GM19372 (cell line): ENCODE results near the gene SEC23B.
"Not testable (repeated sequence)": the region's sequence is repeated elsewhere in the genome, so short reads cannot be mapped to it uniquely, and the experiment has no call there.

Source experiments
- ATAC-seq: cut with Tn5 transposase; IDR thresholded peaks from one replicate; pipeline ENCODE4 v1.9.1; 2021; ENCODE audit warnings: mild to moderate bottlenecking, low read depth, moderate library complexity; ENCODE audit not compliant: unreplicated experiment

SEC23B gene

DNA sequence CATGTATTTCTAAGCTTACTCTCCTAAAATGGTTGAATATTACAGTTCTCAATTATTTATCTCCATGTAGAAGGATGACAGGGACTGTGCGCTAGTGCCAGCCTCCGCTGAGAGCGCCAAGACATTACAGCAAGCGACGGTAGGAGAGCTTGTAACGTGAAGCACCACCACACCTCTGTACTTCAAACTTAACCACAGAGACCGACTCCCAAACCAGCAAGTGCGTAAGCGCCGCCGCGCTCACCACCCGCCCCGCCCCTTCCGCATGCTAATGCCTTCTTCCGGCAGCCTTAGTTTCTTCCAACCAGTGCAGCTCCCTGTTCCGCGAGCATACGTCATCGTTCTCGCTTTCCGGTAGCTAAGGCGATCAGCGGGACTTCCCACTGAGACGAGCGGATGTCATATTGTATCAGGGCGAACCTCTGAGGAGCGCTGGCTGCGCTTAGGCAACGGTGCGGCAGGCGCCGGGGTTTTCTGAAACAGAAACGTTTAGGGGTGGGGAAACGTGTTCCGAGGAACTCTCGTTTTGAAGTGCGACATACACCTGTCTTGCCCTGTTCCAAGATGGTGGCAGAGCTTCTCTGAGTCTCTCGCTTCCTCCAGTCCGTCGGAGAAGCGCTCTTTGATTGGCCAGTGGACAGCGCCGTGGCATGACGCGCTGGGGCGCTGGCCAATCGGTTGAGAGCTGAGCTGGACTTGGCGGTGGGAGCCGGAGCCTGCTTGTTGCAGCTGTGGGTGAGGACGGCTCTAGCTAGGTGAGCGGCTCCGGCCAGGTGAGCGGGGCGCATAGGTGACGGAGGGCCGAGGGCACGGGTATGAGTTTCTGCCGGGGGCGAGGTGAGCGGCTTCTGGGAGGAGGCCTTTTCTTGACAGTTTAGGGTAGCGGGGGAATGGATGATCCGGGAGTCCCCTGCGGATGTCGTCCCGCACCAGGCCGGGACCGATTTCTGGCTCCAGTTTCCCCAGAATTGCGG is at the start of gene SEC23B:
Gene SEC23B (plus strand): TSS at position 723 of the 974 bp plus-strand sequence. CDS start 2,896 bp downstream, outside the sequence.
- peak; percentile 94 for ATAC-seq

DNA sequence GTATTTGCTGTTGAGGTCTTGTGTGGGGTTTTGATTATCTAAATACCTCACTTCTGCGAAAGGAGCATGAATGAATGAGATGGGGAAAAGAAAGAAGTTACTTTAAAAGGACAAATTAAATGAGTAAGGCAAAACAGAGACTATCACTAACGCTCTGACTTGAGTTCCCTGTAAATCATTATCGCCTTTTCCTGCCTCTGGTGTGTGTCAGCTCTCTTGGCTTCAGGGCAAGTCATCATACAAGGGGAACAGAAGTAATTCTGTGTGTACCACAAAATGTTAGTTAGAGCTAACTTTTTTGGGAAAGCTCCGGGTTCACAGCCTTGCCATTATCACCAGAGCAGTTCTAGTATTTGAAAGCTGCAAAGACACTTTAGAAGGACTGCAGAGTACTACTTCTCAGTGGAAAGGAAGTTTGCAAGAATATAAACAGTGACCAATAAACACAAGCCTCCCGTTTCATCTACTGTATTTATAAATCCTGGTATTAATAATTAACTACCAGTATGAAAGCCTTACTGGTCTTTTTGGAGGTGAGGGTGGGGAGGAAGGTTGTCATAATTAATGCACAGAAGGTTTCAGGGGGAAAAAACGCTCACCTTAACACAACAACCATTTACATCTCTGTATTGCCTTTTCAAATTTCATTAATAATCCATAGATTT is 42.1 kb upstream of the SEC23B start:
- ATAC-seq: no peak

GRCh38 chr20:18466574-18466893 is 41.2 kb upstream of the SEC23B start:
- peak; percentile 20 for ATAC-seq

- ATAC-seq: peak; percentile 97
Observed at GRCh38 chr20:18466894-18467730, 40.6 kb upstream of the SEC23B start, which contains the start of the genes DZANK1 and POLR3F. TSS of gene DZANK1 (minus strand) at chr20:18467030. CDS start at chr20:18465358, 1,672 bp downstream. TSS of gene POLR3F (plus strand) at chr20:18467390. CDS start at chr20:18467507, 117 bp downstream.

DNA sequence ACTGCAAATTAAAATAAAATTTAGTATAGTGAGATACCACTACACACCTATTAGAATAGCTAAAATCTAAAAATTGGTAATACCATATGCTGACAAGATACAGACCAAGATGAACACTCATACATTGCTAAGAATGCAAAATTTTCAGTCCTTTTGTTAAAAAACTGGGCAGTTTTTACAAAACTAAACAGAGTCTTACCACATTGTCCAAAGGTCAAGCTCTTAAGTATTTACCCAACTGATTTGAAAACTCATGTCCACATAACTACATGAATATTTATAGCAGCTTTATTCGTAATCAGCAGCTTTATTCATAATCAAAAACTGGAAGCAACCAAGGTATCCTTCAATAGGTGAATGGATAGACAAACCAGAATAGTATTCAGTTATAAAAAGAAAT is 30.5 kb upstream of the SEC23B start:
- no peak for ATAC-seq

DNA sequence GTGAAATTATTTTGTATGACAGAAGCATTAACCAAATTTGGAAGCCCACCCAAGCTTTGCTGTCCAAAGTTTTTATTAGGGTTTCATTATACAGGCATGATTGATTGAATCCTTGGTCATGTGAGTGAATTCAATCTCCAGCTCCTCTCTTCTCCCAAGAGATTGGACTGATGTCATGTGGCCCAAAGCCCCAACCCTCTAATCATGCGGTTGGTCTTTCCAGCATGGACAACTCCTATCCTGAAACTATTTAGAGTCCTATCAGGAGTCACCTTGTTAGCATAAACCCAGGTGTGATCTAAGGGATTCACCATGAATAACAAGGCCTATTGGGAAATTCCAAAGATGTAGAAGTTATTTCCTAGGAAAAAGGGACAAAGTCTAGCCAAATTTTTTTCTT is 29.9 kb upstream of the SEC23B start:
- no peak for ATAC-seq

- no peak for ATAC-seq
Observed at GRCh38 chr20:18481596-18481995, 26.1 kb upstream of the SEC23B start.

- no peak for ATAC-seq
Observed at GRCh38 chr20:18488301-18488700, 19.4 kb upstream of the SEC23B start.

DNA sequence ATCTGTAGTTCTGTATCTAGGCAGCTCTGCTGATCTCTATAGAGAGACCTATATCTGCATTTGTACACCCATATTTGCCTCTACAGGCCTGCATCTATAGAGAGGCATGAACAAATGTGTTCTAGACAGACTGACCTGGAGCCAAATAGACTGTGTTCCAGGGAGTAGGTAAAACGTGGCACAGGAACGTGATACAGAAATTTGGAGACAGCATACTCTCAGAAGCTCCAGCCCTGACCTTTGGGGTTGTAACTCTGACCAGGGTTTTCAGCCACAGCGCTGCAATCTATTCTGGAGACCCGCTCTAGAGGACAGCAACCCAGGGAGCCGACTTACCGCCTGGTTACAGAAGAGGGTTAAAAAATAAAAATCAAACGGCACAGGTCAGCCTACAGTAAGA is 11.7 kb upstream of the SEC23B start:
- ATAC-seq: no peak

GRCh38 chr20:18496740-18497592 is 10.8 kb upstream of the SEC23B start, which contains the start of gene RBBP9:
TSS of gene RBBP9 (minus strand) at chr20:18497225. CDS start at chr20:18497167, 58 bp downstream.
- ATAC-seq: peak; percentile 91

DNA sequence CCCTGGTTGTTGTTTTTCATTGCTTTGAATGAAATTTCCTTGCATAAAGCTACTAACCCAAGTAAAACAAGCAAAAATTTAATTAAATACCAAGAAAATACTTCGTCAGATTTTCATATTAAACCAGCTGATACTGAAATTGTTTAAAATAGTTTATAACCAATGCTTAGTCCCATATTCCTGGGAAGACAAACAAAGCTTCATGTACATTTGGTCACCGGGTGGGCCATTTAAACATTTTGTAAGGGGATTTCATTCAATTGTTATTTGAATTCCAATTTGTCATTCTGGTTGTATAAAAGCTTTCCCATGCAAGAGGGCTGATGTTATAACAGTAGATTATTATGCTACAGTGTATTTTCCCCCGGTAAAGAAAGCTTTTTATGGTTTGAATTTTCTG is 10.1 kb upstream of the SEC23B start:
- no peak for ATAC-seq

DNA sequence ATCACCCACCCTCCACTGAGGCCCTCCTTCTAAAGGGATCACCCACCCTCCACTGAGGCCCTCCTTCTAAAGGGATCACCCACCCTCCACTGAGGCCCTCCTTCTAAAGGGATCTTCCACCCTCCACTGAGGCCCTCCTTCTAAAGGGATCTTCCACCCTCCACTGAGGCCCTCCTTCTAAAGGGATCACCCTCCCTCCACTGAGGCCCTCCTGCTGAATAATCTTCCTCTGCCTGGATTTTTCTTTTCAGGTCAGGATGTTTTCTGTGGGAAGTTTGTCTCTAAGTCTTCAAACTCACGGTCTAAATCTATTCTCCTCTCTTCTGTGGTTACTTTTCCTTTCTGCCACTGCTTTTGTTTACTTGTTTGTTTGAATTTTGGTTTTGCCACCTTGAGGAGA is 6.1 kb upstream of the SEC23B start:
- not testable (repeated sequence) for ATAC-seq

DNA sequence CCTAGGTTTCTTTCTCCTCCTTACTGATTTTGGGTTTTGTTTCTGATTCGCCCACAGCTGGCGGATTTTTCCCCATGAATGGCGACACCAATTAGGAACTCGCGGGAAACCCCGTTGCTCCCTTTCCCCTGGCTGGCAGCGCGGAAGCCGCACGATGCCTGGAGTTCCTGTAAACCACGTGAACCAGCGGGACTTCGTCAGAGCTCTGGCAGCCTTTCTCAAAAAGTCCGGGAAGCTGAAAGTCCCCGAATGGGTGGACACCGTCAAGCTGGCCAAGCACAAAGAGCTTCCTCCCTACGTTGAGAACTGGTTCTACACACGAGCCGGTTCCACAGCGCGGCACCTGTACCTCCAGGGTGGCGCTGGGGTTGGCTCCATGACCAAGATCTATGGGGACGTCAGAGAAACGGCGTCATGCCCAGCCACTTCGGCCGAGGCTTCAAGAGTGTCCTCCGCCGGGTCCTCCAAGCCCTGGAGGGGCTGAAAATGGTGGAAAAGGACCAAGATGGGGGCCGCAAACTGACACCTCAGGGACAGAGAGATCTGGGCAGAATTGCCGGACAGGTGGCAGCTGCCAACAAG is 3.2 kb upstream of the SEC23B start:
- ATAC-seq: no peak

GRCh38 chr20:18506744-18507143 is 996 bp upstream of the SEC23B start:
- no peak for ATAC-seq

DNA sequence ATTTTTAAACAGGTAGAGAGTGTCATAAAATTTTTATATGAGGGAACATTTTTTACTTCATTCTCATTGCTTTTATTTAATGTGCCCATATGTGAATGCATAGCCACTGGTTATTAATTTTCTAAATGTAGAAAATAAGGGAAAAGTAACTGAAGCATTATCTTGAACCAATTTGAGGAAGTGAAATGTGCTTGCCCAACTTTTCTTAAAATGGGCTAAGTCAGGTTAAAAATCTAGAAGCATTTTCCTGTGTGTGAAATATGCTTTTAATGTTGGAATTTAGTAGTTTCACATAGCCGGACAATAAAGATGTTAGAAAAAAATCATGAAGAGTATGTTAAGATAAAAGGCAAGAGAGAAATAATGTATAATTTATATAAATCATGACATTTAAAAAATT is 3.8 kb downstream of the SEC23B start:
- no peak for ATAC-seq

DNA sequence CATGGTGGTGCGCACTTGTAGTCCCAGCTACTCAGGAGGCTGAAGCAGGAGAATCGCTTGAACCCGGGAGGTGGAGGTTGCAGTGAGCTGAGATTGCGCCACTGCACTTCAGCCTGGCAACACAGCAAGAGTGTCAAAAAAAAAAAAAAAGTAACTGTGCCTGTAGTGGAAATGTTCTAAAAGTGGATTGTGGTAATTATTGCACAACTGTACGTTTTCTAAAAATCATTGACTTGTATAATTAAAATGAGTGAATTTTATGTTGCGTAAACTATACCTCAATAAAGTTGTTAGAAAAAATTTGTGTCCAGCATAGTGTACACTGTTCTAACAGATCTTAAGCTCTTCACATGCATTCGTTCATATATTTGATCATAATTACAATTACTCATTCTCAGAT is 5.5 kb downstream of the SEC23B start:
- ATAC-seq: no peak

DNA sequence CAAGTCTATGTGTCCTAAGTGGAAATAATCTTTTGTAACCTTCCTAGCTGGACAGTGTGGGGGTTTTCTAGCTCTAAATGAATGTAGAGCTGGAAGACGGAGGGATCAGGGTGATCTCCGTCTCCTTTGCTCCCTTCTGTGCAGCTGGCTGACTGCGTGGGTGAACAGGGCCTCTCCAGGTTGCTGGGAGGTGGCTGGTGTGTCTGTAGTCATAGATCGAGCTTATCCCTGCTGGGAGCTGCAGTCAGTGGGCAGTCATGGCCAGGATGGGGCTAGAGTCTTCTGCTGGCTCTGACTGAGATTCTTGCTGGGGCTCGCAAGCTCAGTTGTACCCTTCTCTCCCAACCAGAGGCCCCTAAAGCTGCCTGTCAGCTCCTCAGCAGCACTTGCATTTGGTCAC is 6.4 kb downstream of the SEC23B start:
- ATAC-seq: no peak

GRCh38 chr20:18515973-18516372 is 8.2 kb downstream of the SEC23B start:
- ATAC-seq: no peak

DNA sequence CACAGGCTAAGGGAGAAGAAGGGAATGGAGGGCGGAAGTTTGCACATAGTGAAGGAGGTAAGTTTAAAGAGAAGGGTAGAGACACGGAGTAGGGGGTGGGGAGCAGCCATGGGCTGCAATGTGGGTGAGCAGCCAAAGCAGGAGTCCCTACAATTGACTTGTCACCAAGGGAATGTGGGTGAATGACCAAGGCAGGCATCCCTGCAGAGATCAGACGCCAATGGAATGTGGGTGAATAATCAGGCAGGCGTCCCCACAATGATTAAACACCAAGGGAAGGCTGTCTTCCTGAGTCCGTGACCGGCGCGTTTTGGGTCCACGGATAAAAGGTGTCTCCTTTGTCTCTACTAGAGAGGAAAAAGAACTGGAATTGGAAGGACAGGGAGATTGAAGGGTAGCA is 14.3 kb downstream of the SEC23B start:
- not testable (repeated sequence) for ATAC-seq
